ENCODE data around the gene PCDHA13. TPM values are rescaled to one million over a fixed set of nuclear protein-coding genes. Genes with fewer than 3 reads are reported as not detected.

The PCDHA13 gene
- polyA plus RNA-seq, 1 donor from 2014 or later: 0.89 TPM

GRCh38 chr5:140883373-140883772, 1.4 kb downstream of the PCDHA13 start:
- Histone ChIP-seq H3F3A (ENCODE audit: insufficient read depth, low read length, poor library complexity, severe bottlenecking) (no peaks in the 10 kb centered on the region), H3K9ac (ENCODE audit: low read length) (no peak overlapping the region), H2AFZ (ENCODE audit: low read depth, low read length) (no peak overlapping the region), H3K79me2 (replicated peaks; ENCODE audit: insufficient read depth, low read length) (peaks cover 44% of the 10 kb centered on the region), H3K4me3 (ENCODE audit: low read length) (no peak overlapping the region), H3K27ac (ENCODE audit: low read length) (no peak overlapping the region), H3K9me3 (ENCODE audit: low read length) (peaks cover 37% of the 10 kb centered on the region), H3K36me3 (ENCODE audit: insufficient read depth, low read length) (peaks cover 34% of the 10 kb centered on the region), H3K9me2 (ENCODE audit: insufficient read depth, low read length) (no peaks in the 10 kb centered on the region), H3K27me3 (ENCODE audit: insufficient read depth, low read depth, low read length) (no peaks in the 10 kb centered on the region), H4K20me1 (ENCODE audit: insufficient read depth) (no peaks in the 10 kb centered on the region), H3K4me2 (ENCODE audit: low read length) (no peak overlapping the region)
- TF ChIP-seq EP300 (conservative IDR thresholded peaks at IDR 0.05; ENCODE audit: poor library complexity, severe bottlenecking): no peak
- TF ChIP-seq, protein P1, sequence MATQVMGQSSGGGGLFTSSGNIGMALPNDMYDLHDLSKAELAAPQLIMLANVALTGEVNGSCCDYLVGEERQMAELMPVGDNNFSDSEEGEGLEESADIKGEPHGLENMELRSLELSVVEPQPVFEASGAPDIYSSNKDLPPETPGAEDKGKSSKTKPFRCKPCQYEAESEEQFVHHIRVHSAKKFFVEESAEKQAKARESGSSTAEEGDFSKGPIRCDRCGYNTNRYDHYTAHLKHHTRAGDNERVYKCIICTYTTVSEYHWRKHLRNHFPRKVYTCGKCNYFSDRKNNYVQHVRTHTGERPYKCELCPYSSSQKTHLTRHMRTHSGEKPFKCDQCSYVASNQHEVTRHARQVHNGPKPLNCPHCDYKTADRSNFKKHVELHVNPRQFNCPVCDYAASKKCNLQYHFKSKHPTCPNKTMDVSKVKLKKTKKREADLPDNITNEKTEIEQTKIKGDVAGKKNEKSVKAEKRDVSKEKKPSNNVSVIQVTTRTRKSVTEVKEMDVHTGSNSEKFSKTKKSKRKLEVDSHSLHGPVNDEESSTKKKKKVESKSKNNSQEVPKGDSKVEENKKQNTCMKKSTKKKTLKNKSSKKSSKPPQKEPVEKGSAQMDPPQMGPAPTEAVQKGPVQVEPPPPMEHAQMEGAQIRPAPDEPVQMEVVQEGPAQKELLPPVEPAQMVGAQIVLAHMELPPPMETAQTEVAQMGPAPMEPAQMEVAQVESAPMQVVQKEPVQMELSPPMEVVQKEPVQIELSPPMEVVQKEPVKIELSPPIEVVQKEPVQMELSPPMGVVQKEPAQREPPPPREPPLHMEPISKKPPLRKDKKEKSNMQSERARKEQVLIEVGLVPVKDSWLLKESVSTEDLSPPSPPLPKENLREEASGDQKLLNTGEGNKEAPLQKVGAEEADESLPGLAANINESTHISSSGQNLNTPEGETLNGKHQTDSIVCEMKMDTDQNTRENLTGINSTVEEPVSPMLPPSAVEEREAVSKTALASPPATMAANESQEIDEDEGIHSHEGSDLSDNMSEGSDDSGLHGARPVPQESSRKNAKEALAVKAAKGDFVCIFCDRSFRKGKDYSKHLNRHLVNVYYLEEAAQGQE (IDR thresholded peaks at IDR 0.05; ENCODE audit: borderline replicate concordance): no peak
- no peak for TF ChIP-seq POLR2AphosphoS5 (IDR thresholded peaks at IDR 0.05)
- no peak for TF ChIP-seq RAD21 (conservative IDR thresholded peaks at IDR 0.05)
- TF ChIP-seq EZH2 (IDR thresholded peaks at IDR 0.05; ENCODE audit: borderline replicate concordance, insufficient read depth, low read length, poor library complexity, severe bottlenecking): no peak
- no peak for TF ChIP-seq TAF1 (IDR thresholded peaks at IDR 0.05; ENCODE audit: low read depth)
- no peak for TF ChIP-seq MXI1 (conservative IDR thresholded peaks at IDR 0.05; ENCODE audit: poor library complexity, severe bottlenecking)
- TF ChIP-seq SMC3 (conservative IDR thresholded peaks at IDR 0.05; ENCODE audit: poor library complexity): no peak
- TF ChIP-seq, protein P2, sequence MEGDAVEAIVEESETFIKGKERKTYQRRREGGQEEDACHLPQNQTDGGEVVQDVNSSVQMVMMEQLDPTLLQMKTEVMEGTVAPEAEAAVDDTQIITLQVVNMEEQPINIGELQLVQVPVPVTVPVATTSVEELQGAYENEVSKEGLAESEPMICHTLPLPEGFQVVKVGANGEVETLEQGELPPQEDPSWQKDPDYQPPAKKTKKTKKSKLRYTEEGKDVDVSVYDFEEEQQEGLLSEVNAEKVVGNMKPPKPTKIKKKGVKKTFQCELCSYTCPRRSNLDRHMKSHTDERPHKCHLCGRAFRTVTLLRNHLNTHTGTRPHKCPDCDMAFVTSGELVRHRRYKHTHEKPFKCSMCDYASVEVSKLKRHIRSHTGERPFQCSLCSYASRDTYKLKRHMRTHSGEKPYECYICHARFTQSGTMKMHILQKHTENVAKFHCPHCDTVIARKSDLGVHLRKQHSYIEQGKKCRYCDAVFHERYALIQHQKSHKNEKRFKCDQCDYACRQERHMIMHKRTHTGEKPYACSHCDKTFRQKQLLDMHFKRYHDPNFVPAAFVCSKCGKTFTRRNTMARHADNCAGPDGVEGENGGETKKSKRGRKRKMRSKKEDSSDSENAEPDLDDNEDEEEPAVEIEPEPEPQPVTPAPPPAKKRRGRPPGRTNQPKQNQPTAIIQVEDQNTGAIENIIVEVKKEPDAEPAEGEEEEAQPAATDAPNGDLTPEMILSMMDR (IDR thresholded peaks at IDR 0.05; ENCODE audit: poor library complexity, severe bottlenecking): no peak

DNA sequence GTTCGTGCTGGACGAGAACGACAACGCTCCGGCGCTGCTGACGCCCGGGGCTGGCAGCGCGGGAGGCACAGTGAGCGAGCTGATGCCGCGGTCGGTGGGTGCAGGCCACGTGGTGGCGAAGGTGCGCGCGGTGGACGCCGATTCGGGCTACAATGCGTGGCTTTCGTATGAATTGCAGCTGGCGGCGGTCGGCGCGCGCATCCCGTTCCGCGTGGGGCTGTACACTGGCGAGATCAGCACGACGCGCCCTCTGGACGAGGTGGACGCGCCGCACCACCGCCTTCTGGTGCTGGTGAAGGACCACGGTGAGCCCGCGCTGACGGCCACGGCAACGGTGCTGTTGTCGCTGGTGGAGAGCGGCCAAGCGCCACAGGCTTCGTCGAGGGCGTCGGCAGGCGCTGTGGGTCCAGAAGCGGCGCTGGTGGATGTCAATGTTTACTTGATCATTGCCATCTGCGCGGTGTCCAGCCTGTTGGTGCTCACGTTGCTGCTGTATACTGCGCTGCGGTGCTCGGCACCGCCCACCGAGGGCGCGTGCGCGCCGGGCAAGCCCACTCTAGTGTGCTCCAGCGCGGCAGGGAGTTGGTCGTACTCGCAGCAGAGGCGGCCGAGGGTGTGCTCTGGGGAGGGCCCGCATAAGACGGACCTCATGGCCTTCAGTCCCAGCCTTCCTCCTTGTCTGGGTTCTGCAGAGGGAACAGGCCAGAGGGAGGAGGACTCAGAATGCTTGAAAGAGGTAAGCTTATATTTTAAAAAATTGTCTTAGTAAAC, 2.2 kb downstream of the PCDHA13 start:
- H3K4me2 ChIP-seq (ENCODE audit: low read length): no peak overlapping the region
- peaks cover 44% of the 10 kb centered on the region for H3K79me2 ChIP-seq (replicated peaks; ENCODE audit: insufficient read depth, low read length)
- no peak overlapping the region for H3K9ac ChIP-seq (ENCODE audit: low read length)
- H3K4me3 ChIP-seq (ENCODE audit: low read length): no peak overlapping the region
- peaks cover 35% of the 10 kb centered on the region for H3K36me3 ChIP-seq (ENCODE audit: insufficient read depth, low read length)
- no peaks in the 10 kb centered on the region for H3K27me3 ChIP-seq (ENCODE audit: insufficient read depth, low read depth, low read length)
- H3K9me3 ChIP-seq (ENCODE audit: low read length): peaks cover 35% of the 10 kb centered on the region
- TF ChIP-seq RAD21 (conservative IDR thresholded peaks at IDR 0.05) (no peak), POLR2AphosphoS5 (IDR thresholded peaks at IDR 0.05) (no peak), EZH2 (IDR thresholded peaks at IDR 0.05; ENCODE audit: borderline replicate concordance, insufficient read depth, low read length, poor library complexity, severe bottlenecking) (no peak), MXI1 (conservative IDR thresholded peaks at IDR 0.05; ENCODE audit: poor library complexity, severe bottlenecking) (no peak), SMC3 (conservative IDR thresholded peaks at IDR 0.05; ENCODE audit: poor library complexity) (no peak), EP300 (conservative IDR thresholded peaks at IDR 0.05; ENCODE audit: poor library complexity, severe bottlenecking) (no peak), TAF1 (IDR thresholded peaks at IDR 0.05; ENCODE audit: low read depth) (no peak)
- TF ChIP-seq, protein P2 (IDR thresholded peaks at IDR 0.05; ENCODE audit: poor library complexity, severe bottlenecking): no peak
- TF ChIP-seq, protein P1 (IDR thresholded peaks at IDR 0.05; ENCODE audit: borderline replicate concordance): no peak
- no peaks in the 10 kb centered on the region for H4K20me1 ChIP-seq (ENCODE audit: insufficient read depth)
- H2AFZ ChIP-seq (ENCODE audit: low read depth, low read length): no peak overlapping the region
- H3K27ac ChIP-seq (ENCODE audit: low read length): no peak overlapping the region
- H3F3A ChIP-seq (ENCODE audit: insufficient read depth, low read length, poor library complexity, severe bottlenecking): no peaks in the 10 kb centered on the region
- H3K9me2 ChIP-seq (ENCODE audit: insufficient read depth, low read length): no peaks in the 10 kb centered on the region
